Measurements from ENCODE around the gene WDR41.
"Not testable (repeated sequence)": the region's sequence is repeated elsewhere in the genome, so short reads cannot be mapped to it uniquely, and the experiment has no call there.

The WDR41 gene, protein sequence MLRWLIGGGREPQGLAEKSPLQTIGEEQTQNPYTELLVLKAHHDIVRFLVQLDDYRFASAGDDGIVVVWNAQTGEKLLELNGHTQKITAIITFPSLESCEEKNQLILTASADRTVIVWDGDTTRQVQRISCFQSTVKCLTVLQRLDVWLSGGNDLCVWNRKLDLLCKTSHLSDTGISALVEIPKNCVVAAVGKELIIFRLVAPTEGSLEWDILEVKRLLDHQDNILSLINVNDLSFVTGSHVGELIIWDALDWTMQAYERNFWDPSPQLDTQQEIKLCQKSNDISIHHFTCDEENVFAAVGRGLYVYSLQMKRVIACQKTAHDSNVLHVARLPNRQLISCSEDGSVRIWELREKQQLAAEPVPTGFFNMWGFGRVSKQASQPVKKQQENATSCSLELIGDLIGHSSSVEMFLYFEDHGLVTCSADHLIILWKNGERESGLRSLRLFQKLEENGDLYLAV

DNA sequence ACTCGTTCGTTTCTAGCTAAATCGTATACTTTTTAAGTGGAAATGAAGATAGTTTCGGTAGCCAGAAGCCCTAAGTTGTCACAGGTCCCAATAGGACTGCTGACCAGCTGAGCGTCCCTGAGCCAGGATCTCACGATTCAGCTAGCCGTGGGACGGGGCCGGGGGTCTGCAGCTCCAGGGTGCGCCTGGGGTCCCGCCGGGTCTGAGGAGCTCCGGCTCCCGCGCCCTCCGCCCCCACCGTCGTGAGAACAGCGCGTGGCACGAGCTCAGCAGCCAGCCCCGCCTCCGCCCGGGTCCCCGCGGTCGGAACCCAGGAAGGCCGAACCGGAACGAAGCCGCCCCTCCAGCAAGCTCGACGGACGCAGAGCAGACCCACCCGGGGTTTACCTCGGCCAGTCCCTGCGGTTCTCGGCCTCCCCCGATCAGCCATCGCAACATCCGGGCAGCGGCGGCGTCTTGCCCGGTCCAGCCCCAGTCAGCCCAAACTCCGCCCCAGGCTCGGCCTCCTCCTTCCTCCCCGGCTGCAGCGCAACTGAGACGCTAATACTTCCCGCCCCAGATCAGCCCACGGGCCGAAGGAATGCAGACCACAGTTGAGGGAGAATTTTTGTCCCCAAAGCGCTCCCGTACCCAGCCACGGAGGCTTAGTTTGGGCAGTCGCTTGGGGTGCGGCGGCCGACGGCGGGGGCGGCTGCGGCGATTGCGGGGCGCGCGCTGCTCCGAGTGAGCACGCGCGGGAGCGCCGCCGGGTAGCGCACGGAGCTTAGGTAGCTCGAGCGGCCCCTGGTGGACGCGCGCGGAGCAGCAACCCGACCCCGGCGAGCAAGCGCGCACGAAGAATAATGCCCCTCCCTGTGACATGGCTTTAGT is at the start of gene WDR41:
TSS of gene WDR41 (minus strand) at position 534 of the 870 bp plus-strand sequence. CDS start at position 438, 96 bp downstream.
- in situ Hi-C loops (cut with MboI; ENCODE audit: low sequenced_read_pairs) = no loop called here

DNA sequence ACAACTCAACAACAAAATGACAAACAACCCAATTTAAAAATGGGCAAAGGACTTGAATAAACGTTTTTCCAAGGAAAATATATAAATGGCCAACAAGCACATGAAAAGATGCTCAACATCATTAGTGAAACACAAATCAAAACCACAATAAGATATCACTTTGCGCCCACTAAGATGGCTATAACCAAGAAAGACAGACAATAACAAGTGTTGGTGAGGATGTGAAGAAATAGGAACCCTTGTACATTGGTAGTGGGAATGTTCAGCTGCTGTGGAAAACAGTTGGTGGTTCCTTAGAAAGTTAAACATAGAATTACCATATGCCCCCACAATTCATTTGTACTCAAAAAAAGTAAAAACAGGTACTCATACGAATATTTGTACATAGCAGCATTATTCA is 39.2 kb upstream of the WDR41 start:
- in situ Hi-C loops (cut with MboI; ENCODE audit: low sequenced_read_pairs) = no loop called here

DNA sequence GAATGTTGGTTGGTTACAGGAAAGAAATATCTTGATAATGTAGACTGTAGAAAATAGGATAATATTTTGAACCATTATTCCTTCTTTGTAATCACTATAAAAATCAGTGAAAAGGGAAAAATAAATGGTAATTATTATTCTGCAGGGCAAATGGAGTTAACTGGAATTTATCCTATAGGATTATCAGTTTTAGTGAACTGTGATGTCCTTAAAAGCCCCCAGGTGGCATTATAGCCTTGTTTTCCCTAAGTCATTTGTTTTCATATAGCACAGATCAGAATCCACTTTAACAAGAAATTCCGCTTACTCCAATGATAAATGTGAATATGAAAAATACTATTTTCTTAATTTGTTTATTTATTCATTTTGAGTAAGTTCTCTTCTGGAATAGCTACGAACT is 26.2 kb upstream of the WDR41 start:
- in situ Hi-C loops (cut with MboI; ENCODE audit: low sequenced_read_pairs) = no loop called here

DNA sequence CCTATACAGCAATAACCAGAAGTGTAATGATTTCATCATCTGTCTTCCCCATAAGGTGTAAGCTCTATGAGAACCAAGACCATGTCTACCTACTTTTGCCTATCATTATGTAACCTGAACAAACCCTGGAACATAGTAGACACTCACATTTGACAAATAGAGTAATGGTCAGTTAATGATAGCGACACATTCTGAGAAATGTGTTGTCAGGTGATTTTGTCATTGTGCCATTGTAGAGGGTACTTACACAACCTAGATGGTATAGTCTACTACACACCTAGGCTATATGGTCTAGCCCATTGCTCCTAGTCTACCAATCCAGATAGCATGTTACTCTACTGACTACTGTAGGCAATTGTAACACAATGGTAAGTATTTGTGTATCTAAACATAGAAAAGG is 22.3 kb upstream of the WDR41 start:
- in situ Hi-C loops (cut with MboI; ENCODE audit: low sequenced_read_pairs) = no loop called here

DNA sequence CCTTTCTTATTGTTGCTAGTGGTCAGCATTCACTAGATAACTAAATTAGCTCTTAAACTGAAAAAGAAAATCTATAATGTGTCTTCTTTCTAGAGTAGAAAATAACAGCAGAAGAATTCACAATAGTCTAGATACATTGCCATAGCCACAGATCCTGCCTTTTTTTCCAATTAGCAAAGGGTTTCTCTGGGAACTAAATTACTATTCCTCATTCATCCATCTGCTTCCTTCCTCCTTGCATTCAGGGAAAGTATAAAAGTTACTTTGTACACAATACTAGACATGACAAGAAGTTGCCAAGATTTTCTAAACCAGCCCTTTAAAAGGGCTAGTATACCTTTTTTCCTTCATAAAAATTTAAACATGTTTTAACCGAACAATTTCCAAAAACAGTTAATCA is 21.2 kb upstream of the WDR41 start:
- in situ Hi-C loops (cut with MboI; ENCODE audit: low sequenced_read_pairs) = no loop called here

DNA sequence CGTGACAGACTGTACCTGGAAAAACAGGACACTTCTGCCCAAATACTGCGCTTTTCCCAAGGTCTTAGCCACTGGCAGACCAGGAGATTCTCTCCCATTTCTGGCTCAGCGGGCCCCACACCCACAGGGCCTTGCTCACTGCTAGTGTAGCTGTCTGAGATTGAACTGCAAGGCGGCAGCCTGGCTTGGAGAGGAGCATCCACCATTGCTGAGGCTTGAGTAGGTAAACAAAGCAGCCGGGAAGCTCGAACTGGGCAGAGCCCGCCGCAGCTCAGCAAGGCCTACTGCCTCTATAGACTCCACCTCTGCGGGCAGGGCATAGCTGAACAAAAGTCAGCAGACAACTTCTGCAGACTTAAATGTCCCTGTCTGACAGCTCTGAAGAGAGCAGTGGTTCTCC is 9.0 kb upstream of the WDR41 start:
- in situ Hi-C loops (cut with MboI; ENCODE audit: low sequenced_read_pairs) = not testable (repeated sequence)

DNA sequence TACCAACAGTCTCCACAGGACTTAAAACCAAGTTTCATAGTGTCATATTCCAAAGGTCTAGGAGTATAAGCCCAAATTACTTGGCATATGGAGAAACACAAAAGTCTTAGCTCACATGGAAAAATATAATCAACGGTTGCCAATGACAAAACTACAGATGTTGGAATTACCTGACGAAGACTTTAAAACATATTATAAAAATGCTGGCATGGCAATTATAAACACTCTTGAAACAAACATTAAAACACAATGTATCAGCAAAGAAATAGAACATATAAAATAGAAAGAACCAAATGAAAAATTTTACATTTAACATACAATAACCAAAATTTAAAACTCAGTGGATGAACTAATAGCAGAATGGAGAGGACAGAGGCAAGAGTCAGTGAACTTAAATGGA is 7.9 kb upstream of the WDR41 start:
- in situ Hi-C loops (cut with MboI; ENCODE audit: low sequenced_read_pairs) = no loop called here

DNA sequence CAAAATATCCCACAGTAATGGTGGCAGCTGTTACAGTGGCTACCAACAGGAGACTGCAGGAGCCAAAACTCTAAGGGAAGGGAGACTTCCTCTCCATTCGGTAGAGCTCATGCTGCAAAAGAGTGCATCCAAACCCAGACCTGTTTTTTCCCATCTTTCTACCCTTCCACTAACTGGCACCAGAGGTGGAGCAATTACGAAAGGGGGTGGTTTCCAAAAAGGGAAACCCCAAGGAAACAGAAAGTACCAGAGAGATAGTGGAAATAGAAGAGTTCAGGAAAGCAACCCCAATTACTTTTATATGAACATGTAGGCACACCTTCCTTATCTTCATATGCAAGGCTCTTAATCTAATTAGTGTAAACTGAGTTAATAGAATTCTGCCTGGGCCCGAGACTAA is 7.3 kb upstream of the WDR41 start:
- in situ Hi-C loops (cut with MboI; ENCODE audit: low sequenced_read_pairs) = no loop called here

DNA sequence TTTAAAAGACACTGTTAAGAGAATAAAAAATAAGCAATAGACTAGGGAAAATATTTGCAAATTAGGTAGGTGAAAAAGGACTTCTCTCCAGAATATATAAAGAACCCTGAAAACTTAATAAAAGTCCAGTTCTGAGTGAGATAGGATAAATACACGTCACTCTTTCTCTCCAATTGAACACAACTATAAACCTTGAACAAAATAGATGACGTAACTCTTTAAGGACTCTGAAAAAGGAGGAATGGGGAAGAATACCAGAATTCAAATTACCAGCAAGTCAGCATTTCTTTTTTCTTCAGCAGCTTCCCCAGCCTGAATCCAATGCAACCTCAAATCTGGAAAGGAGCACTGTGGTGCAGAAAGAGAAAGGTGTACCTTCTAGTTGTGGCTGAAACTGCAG is 6.8 kb upstream of the WDR41 start:
- in situ Hi-C loops (cut with MboI; ENCODE audit: low sequenced_read_pairs) = no loop called here

DNA sequence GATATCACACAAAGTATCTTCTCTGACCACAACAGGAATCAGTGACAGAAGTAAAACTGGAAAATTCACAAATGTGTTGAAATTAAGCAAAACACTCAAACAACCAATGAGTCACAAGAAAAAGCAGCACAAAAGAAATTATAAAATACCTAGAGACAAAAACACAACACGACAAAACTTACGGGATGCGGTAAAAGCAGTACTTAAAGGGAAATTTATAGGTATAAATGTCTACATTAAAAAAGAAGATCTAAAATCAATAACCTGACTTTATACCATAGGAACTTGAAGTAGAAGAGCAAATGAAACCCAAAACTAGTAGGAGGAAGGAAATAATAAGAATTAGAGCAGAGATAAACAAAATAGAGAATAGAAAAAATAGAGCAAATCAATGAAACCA is 2.8 kb upstream of the WDR41 start:
- in situ Hi-C loops (cut with MboI; ENCODE audit: low sequenced_read_pairs) = no loop called here

DNA sequence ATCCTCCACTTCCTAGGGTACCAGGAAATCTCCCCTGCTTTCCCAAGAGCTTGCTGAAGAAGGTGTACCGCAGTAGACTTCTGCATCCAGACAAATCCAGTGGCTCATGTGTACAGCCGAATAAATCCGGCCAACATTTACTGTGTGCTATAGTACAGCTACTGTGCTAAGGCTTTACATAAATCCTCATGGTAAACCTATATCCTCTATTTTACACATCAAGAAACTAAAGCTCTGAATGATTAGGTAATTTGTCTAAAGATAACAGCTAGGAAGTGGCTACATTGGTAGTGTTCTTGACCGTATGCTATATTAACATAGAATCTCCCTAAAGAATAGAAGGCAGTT is 511 bp upstream of the WDR41 start:
- in situ Hi-C loops (cut with MboI; ENCODE audit: low sequenced_read_pairs) = no loop called here

DNA sequence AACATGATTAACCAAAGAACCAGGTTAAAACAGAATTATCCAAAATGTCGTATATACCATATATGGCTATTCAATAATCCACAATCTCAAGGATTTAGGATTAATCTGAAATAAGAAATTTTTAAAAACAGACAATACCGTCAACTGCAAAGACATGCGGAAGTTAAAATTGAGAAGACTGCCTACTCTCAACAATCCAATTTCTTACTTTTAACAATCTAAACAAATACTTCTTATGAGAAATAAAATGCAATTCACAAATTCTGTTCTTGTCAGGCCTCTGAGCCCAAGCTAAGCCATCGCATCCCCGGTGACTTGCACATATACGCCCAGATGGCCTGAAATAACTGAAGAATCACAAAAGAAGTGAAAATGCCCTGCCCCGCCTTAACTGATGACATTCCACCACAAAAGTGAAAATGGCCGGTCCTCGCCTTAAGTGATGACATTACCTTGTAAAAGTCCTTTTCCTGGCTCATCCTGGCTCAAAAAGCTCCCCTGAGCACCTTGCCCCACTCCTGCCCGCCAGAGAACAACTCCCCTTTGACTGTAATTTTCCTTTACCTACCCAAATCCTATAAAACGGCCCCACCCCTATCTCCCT is 1.3 kb downstream of the WDR41 start:
- in situ Hi-C loops (cut with MboI; ENCODE audit: low sequenced_read_pairs) = not testable (repeated sequence)

DNA sequence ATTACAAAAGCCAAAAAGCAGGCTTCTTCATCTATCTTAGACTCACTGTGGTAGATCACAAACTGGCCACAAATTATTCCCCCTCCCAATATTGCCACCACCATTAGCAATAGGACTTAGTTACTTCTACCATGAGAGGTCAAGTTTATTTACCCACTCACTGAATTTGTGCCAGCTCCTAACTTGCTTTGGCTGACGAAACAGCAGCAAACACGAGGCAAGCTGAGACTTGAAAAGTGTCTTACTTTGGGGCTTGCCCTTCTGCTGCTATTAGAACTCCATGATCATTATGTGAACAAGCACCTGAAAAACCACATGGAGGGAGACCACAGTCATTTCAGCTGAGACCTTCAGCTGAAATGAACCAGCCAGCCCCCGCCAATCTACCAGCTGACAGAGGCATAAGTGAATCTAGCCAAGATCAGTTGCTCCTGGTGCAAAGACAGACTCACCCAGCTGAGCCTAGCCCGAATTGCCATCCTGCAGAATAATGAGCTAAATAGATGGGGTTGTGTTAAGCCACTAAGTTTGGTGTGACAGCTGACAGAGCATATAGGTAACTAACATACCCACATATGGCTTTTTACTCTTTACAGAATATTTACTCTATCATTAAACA is 5.7 kb downstream of the WDR41 start:
- in situ Hi-C loops (cut with MboI; ENCODE audit: low sequenced_read_pairs) = no loop called here

DNA sequence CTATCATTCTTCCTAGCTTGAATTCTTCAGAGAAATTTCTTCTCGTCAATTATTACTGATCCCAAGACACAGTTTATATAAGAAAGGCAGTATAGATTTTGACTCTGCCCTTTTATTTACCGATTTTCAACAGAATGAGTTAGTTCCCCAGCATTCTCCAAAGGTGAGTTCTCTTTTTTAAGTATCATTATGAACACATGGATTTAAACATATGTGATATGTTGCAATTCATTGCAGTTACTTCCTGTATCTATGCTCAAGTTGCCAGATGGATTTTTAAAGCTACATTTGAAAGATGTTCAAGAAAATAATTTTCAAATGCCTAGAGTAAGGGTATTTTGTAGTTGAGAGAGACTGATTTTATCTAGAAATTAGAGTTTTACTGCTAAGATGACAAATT is 8.4 kb downstream of the WDR41 start:
- in situ Hi-C loops (cut with MboI; ENCODE audit: low sequenced_read_pairs) = no loop called here

DNA sequence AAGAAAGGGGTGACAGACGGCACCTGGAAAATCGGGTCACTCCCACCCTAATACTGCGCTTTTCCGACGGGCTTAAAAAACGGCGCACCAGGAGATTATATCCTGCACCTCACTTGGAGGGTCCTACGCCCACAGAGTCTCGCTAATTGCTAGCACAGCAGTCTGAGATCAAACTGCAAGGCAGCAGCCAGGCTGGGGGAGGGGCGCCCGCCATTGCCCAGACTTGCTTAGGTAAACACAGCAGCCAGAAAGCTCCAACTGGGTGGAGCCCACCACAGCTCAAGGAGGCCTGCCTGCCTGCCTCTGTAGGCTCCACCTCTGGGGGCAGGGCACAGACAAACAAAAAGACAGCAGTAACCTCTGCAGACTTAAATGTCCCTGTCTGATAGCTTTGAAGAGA is 17.1 kb downstream of the WDR41 start:
- in situ Hi-C loops (cut with MboI; ENCODE audit: low sequenced_read_pairs) = not testable (repeated sequence)

DNA sequence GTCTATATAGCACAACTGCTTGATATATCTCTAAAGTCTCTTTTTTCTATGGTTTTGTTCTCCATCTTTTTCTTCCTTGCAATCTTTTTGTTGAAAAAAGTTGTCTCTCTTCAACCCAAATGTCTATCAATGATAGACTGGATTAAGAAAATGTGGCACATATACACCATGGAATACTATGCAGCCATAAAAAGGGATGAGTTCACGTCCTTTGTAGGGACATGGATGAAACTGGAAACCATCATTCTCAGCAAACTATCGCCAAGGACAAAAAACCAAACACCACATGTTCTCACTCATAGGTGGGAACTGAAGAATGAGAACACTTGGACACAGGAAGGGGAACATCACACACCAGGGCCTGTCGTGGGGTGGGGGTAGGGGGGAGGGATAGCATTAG is 23.2 kb downstream of the WDR41 start:
- in situ Hi-C loops (cut with MboI; ENCODE audit: low sequenced_read_pairs) = not testable (repeated sequence)

DNA sequence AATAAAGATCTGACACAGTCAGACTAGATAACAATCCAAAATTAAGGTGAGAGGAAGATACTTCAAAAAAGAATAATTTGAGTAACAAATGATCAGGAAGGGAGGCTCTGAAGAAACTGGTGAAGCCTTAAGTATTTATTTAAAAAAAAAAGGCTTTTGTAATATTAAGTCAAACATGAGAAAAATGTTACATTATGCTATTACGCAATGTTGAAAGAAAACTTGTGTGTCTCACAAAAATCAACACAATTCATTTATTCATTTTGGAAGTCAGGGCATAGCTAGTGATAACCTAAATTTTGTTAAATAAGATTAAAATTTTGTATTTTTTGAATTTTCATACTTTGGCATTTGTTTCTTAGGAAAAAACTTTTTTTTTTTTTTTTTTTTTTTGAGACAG is 28.2 kb downstream of the WDR41 start:
- in situ Hi-C loops (cut with MboI; ENCODE audit: low sequenced_read_pairs) = no loop called here

DNA sequence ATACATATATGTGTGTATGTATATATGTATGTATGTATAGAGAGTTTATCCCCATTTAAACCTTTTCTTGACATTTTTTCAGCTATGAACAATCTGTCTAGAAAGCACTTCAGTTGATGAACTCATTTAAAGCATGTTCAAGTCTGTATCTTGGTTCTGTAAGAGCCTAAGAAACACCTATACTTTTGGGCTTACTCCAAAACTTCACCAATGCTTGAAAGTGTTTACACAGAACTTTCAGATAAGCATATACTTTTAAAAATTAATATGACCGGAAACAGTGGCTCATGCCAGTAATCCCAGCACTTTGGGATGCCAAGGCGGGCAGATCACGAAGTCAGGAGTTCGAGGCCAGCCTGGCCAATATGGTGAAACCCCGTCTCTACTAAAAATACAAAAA is 30.8 kb downstream of the WDR41 start:
- in situ Hi-C loops (cut with MboI; ENCODE audit: low sequenced_read_pairs) = no loop called here

DNA sequence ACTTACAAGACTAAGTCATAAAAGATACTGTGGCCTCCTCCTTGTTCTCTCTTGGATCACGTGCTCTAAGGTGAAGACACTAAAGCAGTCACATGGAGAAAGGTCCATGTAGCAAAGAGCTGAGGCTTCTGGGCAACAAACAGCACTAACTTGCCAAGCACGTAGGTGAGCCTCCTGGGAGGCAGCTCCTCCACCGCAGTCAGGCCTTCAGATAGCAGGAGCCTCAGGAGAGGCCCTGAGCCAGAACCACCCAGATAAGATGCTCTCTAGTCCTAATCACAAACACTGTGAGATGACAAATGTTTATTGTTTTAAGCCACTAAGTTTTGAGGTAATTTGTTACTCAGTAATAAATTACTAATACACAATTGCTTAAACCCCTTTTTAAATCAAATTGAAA is 38.0 kb downstream of the WDR41 start:
- in situ Hi-C loops (cut with MboI; ENCODE audit: low sequenced_read_pairs) = no loop called here

DNA sequence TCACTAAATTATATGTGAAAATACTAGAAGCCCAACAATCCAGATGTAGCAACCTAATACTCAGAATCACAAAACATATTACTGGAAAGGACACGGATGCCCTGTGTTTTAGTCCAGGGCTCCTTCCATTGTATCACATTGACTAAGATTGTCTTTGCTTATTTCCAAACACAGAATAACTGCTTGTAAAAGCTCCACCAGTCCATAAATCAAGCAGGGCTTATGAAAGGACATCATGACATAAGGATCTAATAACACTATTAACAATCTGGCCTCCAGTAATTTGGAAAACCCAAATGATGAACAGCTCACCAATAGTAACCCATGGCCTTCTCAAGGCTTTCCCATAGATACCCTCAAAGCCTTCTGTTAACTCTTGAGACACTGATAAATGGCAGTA is 39.8 kb downstream of the WDR41 start:
- in situ Hi-C loops (cut with MboI; ENCODE audit: low sequenced_read_pairs) = no loop called here

DNA sequence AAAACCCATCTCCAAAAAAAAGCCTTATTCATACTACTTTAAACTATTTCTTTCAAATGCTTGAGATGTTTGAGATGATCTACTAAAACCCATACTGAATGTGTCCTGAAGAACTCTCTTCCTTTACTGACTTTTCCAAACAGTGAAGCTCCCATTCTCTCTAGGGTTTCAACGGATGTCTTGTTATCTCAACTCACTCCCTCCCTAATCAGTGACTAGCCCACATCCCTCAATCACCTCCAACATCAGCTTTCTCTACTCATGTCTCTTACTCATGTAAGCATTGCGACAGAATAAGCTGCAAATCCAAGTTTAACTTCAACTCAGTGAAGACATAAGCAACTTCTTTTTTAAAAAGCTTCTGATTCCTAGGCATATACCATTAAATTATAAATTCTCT is 42.1 kb downstream of the WDR41 start:
- in situ Hi-C loops (cut with MboI; ENCODE audit: low sequenced_read_pairs) = no loop called here
